Measurements from ENCODE around the gene LAMA2.

DNA sequence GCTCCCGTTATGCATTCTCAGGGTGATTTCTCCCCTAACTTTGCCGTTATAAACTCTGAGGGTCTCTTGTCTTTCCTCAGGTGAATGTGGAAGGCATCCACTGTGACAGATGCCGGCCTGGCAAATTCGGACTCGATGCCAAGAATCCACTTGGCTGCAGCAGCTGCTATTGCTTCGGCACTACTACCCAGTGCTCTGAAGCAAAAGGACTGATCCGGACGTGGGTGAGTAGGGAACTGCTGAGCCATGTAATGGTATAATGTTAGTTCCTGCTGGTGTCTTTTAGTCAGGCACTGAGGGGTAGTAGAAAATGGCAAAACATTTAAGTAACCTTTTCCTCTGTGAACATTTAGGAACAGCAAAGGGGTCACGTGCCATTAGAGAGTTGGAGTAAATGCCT, 431.6 kb downstream of the LAMA2 start:
- TF ChIP-seq POLR2A (IDR thresholded peaks at IDR 0.05; ENCODE audit: extremely low read depth, insufficient read length) = no peak
- TF ChIP-seq, protein P1, sequence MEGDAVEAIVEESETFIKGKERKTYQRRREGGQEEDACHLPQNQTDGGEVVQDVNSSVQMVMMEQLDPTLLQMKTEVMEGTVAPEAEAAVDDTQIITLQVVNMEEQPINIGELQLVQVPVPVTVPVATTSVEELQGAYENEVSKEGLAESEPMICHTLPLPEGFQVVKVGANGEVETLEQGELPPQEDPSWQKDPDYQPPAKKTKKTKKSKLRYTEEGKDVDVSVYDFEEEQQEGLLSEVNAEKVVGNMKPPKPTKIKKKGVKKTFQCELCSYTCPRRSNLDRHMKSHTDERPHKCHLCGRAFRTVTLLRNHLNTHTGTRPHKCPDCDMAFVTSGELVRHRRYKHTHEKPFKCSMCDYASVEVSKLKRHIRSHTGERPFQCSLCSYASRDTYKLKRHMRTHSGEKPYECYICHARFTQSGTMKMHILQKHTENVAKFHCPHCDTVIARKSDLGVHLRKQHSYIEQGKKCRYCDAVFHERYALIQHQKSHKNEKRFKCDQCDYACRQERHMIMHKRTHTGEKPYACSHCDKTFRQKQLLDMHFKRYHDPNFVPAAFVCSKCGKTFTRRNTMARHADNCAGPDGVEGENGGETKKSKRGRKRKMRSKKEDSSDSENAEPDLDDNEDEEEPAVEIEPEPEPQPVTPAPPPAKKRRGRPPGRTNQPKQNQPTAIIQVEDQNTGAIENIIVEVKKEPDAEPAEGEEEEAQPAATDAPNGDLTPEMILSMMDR (IDR thresholded peaks at IDR 0.05; ENCODE audit: low read depth, low read length) = no peak

Data from NB4 (cell line).